NB4 (cell line): Measurements from ENCODE around the gene PROM2.

Experiments used
- CTCF ChIP-seq: IDR thresholded peaks from one replicate; pipeline ENCODE4 v1.5.1; 2012; ENCODE audit warnings: low read depth, low read length
- MAX ChIP-seq: IDR thresholded peaks from 2 replicates; pipeline ENCODE4 v1.6.1; 2011; ENCODE audit warnings: low read depth, low read length
- MYC ChIP-seq: IDR thresholded peaks from 2 replicates; pipeline ENCODE4 v1.6.1; 2011; ENCODE audit warnings: low read depth, low read length
- POLR2A ChIP-seq: IDR thresholded peaks from 2 replicates; pipeline ENCODE4 v1.6.1; 2011; ENCODE audit warnings: mild to moderate bottlenecking; ENCODE audit not compliant: insufficient read length; ENCODE audit errors: extremely low read depth

DNA sequence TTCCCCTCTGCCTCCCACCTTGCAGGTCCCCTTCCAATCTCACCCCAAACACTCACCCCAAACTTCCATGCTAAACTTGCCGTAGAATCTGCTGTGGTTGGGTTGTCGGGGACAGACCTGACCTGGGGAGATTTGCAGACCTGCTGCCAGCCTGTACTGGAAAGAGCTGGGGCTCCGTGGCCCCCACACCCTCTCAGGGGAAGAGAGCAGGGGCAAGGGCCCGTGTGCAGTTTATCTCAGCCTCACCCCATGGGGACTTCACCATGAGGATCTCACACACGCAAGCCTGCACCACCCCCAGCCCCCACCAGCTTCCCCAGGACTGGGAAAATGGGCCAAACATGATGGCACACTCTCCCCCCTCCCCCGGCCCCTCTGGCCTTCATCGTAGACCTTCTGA is 53.6 kb downstream of the PROM2 start:
- TF ChIP-seq CTCF (no peak), MAX (no peak), MYC (no peak), POLR2A (no peak)
